ENCODE results near the gene ADORA2B.

DNA sequence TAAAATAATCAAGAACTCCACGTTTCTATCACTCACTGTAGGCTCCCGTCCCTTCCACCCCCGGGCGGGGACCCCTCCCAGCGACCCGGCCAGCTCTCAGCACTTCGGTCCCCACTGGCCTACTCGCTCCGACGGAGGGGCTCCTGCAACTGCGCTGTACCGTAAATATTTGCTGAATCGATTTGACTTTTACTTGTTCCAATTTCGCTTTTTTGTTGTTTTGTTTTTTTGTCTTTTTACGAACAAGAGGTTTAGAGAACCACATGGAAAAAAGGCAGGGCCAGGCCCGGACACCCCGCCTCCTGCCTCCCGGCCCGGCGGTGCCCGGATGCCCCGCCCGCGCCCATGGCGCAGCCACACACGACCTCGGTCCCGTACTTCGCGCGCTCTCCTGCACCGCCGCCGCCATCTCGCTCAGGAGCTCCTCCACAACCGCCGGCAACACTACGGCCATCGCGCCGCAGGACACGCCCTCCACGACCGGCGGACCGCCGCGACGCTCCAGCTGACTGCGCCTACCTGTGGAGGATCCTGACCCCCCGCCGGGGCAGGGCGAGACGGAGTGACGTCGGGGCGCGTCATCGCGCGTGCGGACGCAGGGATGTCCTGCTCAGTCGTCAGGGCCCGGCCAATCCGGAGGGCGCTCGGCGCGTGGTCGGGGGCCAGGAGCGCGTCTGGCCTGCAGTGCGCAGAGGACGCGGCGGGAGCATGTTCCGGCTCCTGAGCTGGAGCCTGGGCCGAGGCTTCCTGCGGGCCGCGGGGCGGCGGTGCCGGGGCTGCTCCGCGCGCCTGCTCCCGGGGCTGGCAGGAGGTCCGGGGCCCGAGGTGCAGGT is 54.4 kb downstream of the ADORA2B start, which contains the start of the genes TTC19 and ZSWIM7:
- TF ChIP-seq EZH2phosphoT487 (IDR thresholded peaks at IDR 0.05; ENCODE audit: insufficient read depth, low read depth) = no peak
- TF ChIP-seq EZH2 (IDR thresholded peaks at IDR 0.05; ENCODE audit: insufficient read depth, poor library complexity, severe bottlenecking) = no peak

Measured in GM23248 (cell line).